ENCODE measurements around the gene HLA-F. TPM values are rescaled to one million over a fixed set of nuclear protein-coding genes. Genes with fewer than 3 reads are reported as not detected.

The HLA-F gene
- total RNA-seq, 1 donor, result 30.4 TPM

DNA sequence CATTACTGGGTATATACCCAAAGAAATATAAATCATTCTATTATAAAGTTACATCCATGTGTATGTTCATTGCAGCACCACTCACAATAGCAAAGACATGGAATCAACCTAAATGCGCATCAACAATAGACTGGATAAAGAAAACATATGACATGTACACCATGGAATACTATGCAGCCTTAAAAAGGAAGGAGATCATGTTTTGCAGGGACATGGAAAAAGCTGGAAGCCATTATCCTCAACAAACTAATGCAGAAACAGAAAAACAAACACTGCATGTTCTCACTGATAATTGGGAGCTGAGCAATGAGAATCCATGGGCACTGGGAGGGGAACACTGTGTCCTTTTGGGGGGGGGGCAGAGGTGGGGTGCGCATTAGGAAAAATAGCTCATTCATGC, 53.5 kb downstream of the HLA-F start:
- Histone ChIP-seq H3K36me3 (ENCODE audit: insufficient read depth, low read length) (no peaks in the 10 kb centered on the region), H2AFZ (ENCODE audit: low read length) (no peak overlapping the region), H3K4me2 (ENCODE audit: insufficient read depth, low read length) (no peak overlapping the region), H3K27me3 (ENCODE audit: insufficient read depth, low read length) (peaks cover 2% of the 10 kb centered on the region), H3K9me3 (ENCODE audit: low read depth, low read length) (no peaks in the 10 kb centered on the region), H3K27ac (ENCODE audit: low read depth, low read length) (no peak overlapping the region), H3K4me3 (ENCODE audit: insufficient read depth, low read length) (no peak overlapping the region), H3K4me1 (ENCODE audit: insufficient read depth, low read length) (no peaks in the 10 kb centered on the region), H3K79me2 (ENCODE audit: insufficient read depth, low read length) (no peaks in the 10 kb centered on the region), H4K20me1 (ENCODE audit: insufficient read depth, low read length) (no peaks in the 10 kb centered on the region)
- TF ChIP-seq, protein P1, sequence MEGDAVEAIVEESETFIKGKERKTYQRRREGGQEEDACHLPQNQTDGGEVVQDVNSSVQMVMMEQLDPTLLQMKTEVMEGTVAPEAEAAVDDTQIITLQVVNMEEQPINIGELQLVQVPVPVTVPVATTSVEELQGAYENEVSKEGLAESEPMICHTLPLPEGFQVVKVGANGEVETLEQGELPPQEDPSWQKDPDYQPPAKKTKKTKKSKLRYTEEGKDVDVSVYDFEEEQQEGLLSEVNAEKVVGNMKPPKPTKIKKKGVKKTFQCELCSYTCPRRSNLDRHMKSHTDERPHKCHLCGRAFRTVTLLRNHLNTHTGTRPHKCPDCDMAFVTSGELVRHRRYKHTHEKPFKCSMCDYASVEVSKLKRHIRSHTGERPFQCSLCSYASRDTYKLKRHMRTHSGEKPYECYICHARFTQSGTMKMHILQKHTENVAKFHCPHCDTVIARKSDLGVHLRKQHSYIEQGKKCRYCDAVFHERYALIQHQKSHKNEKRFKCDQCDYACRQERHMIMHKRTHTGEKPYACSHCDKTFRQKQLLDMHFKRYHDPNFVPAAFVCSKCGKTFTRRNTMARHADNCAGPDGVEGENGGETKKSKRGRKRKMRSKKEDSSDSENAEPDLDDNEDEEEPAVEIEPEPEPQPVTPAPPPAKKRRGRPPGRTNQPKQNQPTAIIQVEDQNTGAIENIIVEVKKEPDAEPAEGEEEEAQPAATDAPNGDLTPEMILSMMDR (IDR thresholded peaks at IDR 0.05; ENCODE audit: extremely low read depth, low read depth, low read length), result no peak
- no peak for DNase-seq (ENCODE audit: insufficient read length, low spot score, missing footprints)

Small RNA genes lying within 50 kb of the gene (small RNA-seq; reads per million reads assigned to genes)
- gene AL645939.2 (not detected), gene AL645939.3 (not detected), gene AL645939.4 (not detected), gene RF00019 (not detected)

Other genes starting within 250 kb of the HLA-F start
- gene MAS1L, start 235.5 kb upstream of the HLA-F start, total RNA-seq, result not detected in 2 replicates
- gene UBD, start 163.7 kb upstream of the HLA-F start, total RNA-seq, result not detected in 2 replicates
- not detected in 2 replicates for gene OR2H2, start 138.3 kb upstream of the HLA-F start, total RNA-seq
- 7.6 and 10.9 TPM in 2 replicates for gene GABBR1, start 90.3 kb upstream of the HLA-F start, total RNA-seq
- not detected in 2 replicates for gene MOG, start 66.3 kb upstream of the HLA-F start, total RNA-seq
- 0.36 and 0.59 TPM in 2 replicates for gene ZFP57, start 42.3 kb upstream of the HLA-F start, total RNA-seq
- not detected in 2 replicates for gene HLA-G, start 104.4 kb downstream of the HLA-F start, total RNA-seq
- gene HLA-A, start 219.1 kb downstream of the HLA-F start, total RNA-seq, result 268 and 292 TPM in 2 replicates

Data from osteoblast (primary cell).